ENCODE results near the gene GNG13.

- TF ChIP-seq CTCF (conservative IDR thresholded peaks at IDR 0.05; ENCODE audit: low read depth, low read length): no peak
- no peak for TF ChIP-seq EZH2 (IDR thresholded peaks at IDR 0.05; ENCODE audit: borderline replicate concordance, low read depth, low read length, poor library complexity, severe bottlenecking)
Observed at GRCh38 chr16:791131-791530, 9.4 kb downstream of the GNG13 start.
